ENCODE data around the gene TRIM10. TPM values are rescaled to one million over a fixed set of nuclear protein-coding genes. Genes with fewer than 3 reads are reported as not detected.

TRIM10 gene
- total and polyA plus RNA-seq, 2 donors (not counting 1 experiment from before 2014, with no cell fraction given) = not detected

DNA sequence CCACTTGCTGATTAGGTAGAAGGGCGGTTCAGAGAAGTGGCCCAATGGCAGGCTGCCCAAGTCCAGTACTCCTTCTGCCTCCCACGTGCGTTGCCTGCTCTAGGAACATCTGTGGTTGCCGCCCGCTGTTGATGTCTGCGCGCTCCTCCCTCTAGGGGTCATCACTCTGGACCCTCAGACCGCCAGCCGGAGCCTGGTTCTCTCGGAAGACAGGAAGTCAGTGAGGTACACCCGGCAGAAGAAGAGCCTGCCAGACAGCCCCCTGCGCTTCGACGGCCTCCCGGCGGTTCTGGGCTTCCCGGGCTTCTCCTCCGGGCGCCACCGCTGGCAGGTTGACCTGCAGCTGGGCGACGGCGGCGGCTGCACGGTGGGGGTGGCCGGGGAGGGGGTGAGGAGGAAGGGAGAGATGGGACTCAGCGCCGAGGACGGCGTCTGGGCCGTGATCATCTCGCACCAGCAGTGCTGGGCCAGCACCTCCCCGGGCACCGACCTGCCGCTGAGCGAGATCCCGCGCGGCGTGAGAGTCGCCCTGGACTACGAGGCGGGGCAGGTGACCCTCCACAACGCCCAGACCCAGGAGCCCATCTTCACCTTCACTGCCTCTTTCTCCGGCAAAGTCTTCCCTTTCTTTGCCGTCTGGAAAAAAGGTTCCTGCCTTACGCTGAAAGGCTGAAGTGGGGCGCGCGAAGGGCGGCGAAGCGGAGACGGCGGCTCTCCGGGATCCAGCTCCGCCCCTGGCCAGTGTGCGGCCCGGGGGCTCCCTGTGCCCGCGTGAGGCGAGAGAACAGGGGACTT lies 10.9 kb upstream of the TRIM10 start:
- no peaks in the 10 kb centered on the region for H3K9me3 Mint-ChIP-seq (ENCODE audit: insufficient read depth)
- Histone ChIP-seq H3K27ac (ENCODE audit: low read length in 2 of 2) (no peak overlapping the region), H4K20me1 (ENCODE audit: control insufficient read depth, insufficient read depth, low read length, poor library complexity, severe bottlenecking) (no peaks in the 10 kb centered on the region), H3K9me3 (ENCODE audit: control extremely low read depth in 1 of 3, control insufficient read depth in 2 of 3, insufficient read depth in 1 of 3, low read length in 2 of 3) (no peaks in the 10 kb centered on the region), H3K4me2 (replicated peaks; ENCODE audit: low read depth, low read length, poor library complexity, severe bottlenecking) (peak overlapping the region; percentile 68), H3K36me3 (replicated peaks in 1 of 2; ENCODE audit: control extremely low read depth in 1 of 2, control insufficient read depth in 1 of 2, extremely low read depth in 1 of 2, insufficient read depth in 2 of 2, low read length in 1 of 2) (no peaks in the 10 kb centered on the region), H2AFZ (ENCODE audit: insufficient read depth, low read depth, low read length, poor library complexity, severe bottlenecking) (peak overlapping the region; percentile 69), H3K4me3 (ENCODE audit: control extremely low read depth in 1 of 5, extremely low read depth in 1 of 5, insufficient read depth in 1 of 5, low read depth in 2 of 5, low read length in 4 of 5) (peak overlapping the region in 3 of 5 experiments; percentile 9 to 31 (median 15)), H3K79me2 (ENCODE audit: control insufficient read depth, insufficient read depth, low read length) (no peaks in the 10 kb centered on the region), H3K9ac (ENCODE audit: low read length) (peak overlapping the region; percentile 6), H3K27me3 (replicated peaks in 1 of 4; ENCODE audit: control extremely low read depth in 1 of 4, control insufficient read depth in 3 of 4, insufficient read depth in 4 of 4, low read length in 3 of 4) (peaks cover 0 to 48% (median 35%) of the 10 kb centered on the region in 4 experiments), H3K4me1 (ENCODE audit: control insufficient read depth in 2 of 2, insufficient read depth in 2 of 2, low read length in 2 of 2) (peaks cover 8 to 12% of the 10 kb centered on the region in 2 donors)
- TF ChIP-seq, protein P1, sequence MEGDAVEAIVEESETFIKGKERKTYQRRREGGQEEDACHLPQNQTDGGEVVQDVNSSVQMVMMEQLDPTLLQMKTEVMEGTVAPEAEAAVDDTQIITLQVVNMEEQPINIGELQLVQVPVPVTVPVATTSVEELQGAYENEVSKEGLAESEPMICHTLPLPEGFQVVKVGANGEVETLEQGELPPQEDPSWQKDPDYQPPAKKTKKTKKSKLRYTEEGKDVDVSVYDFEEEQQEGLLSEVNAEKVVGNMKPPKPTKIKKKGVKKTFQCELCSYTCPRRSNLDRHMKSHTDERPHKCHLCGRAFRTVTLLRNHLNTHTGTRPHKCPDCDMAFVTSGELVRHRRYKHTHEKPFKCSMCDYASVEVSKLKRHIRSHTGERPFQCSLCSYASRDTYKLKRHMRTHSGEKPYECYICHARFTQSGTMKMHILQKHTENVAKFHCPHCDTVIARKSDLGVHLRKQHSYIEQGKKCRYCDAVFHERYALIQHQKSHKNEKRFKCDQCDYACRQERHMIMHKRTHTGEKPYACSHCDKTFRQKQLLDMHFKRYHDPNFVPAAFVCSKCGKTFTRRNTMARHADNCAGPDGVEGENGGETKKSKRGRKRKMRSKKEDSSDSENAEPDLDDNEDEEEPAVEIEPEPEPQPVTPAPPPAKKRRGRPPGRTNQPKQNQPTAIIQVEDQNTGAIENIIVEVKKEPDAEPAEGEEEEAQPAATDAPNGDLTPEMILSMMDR (IDR thresholded peaks at IDR 0.05) = no peak
- TF ChIP-seq EZH2 (IDR thresholded peaks at IDR 0.05; ENCODE audit: borderline replicate concordance, insufficient read depth, low read depth, low read length, poor library complexity, severe bottlenecking) = no peak
- peak; percentile 41 for DNase-seq
- H3K4me3 Mint-ChIP-seq = peak overlapping the region; percentile 67
- H3K27ac Mint-ChIP-seq = no peak overlapping the region
- H3K27me3 Mint-ChIP-seq = peaks cover 76% of the 10 kb centered on the region
- H3K4me1 Mint-ChIP-seq = peaks cover 4% of the 10 kb centered on the region
- intact Hi-C loops (cut with micrococcal nuclease) = loop anchor here (2.0 to 5.0 kb wide), 2 partner anchors 35 to 69 kb away; no protein-coding TSS in a partner anchor
- POLR2A ChIA-PET = no interaction called here
- CTCF ChIA-PET = interaction anchor here (0.6 to 1.7 kb wide), 4 partner anchors 19 to 70 kb away, joined by 3 to 5 read pairs (median 4); no protein-coding TSS in a partner anchor
- WGBS (ENCODE audit: insufficient coverage) = 6% methylated on average over 60 of the region's 62 CpGs
- no peak for ATAC-seq (ENCODE audit: low read depth)

Measured in B cell (primary cell).